NAMALWA (cell line): ENCODE data around the gene EYS.
A peak's percentile ranks its signal among the peaks of the same experiment; 100 is the strongest.
"Not testable (repeated sequence)": the region's sequence is repeated elsewhere in the genome, so short reads cannot be mapped to it uniquely, and the experiment has no call there.

Source experiments
- DNase-seq: peaks from one replicate; pipeline ENCODE4 v3.0.0-alpha.2; 2015; ENCODE audit warnings: low spot score

EYS gene

GRCh38 chr6:63953336-63954021, 1753.5 kb downstream of the EYS start:
- DNase-seq: not testable (repeated sequence)

- no peak for DNase-seq
Observed at GRCh38 chr6:63947792-63948529, 1759.1 kb downstream of the EYS start.

- DNase-seq: no peak
Observed at GRCh38 chr6:63945987-63946386, 1761.0 kb downstream of the EYS start.

- no peak for DNase-seq
Observed at GRCh38 chr6:63943826-63944225, 1763.2 kb downstream of the EYS start.

- DNase-seq: no peak
Observed at GRCh38 chr6:63941747-63942470, 1765.1 kb downstream of the EYS start.

- DNase-seq: no peak
Observed at GRCh38 chr6:63940056-63940455, 1767.0 kb downstream of the EYS start.

GRCh38 chr6:63936399-63936798, 1770.6 kb downstream of the EYS start:
- DNase-seq: no peak

GRCh38 chr6:63935732-63936131, 1771.3 kb downstream of the EYS start:
- no peak for DNase-seq

GRCh38 chr6:63933948-63934347, 1773.1 kb downstream of the EYS start:
- not testable (repeated sequence) for DNase-seq

- no peak for DNase-seq
Observed at GRCh38 chr6:63930848-63931247, 1776.2 kb downstream of the EYS start.

- DNase-seq: no peak
Observed at GRCh38 chr6:63929111-63929510, 1777.9 kb downstream of the EYS start.

- DNase-seq: no peak
Observed at GRCh38 chr6:63928613-63929012, 1778.4 kb downstream of the EYS start.

GRCh38 chr6:63926950-63927927, 1779.8 kb downstream of the EYS start:
- no peak for DNase-seq

- no peak for DNase-seq
Observed at GRCh38 chr6:63926258-63926780, 1780.7 kb downstream of the EYS start.

GRCh38 chr6:63923139-63923739, 1783.8 kb downstream of the EYS start:
- DNase-seq: peak; percentile 65

GRCh38 chr6:63919556-63920110, 1787.4 kb downstream of the EYS start:
- no peak for DNase-seq

GRCh38 chr6:63912887-63913286, 1794.1 kb downstream of the EYS start:
- no peak for DNase-seq

GRCh38 chr6:63910863-63911551, 1796.0 kb downstream of the EYS start:
- no peak for DNase-seq

GRCh38 chr6:63904650-63905248, 1802.3 kb downstream of the EYS start:
- no peak for DNase-seq

GRCh38 chr6:63899550-63899949, 1807.5 kb downstream of the EYS start:
- no peak for DNase-seq
